GM12801 (cell line): Measurements from ENCODE around the gene PCLO.

ENCODE experiments used
- CTCF ChIP-seq: IDR thresholded peaks from one replicate; pipeline ENCODE4 v1.5.1; 2011; ENCODE audit warnings: control low read depth; ENCODE audit not compliant: insufficient read length; ENCODE audit errors: extremely low read depth

Gene PCLO

GRCh38 chr7:82762880-82763279 is 399.8 kb downstream of the PCLO start:
- no peak for TF ChIP-seq CTCF

GRCh38 chr7:82760831-82761230 is 401.9 kb downstream of the PCLO start:
- no peak for TF ChIP-seq CTCF

- TF ChIP-seq CTCF: no peak
Observed at GRCh38 chr7:82760074-82760473, 402.6 kb downstream of the PCLO start.

- no peak for TF ChIP-seq CTCF
Observed at GRCh38 chr7:82755705-82756551, 406.8 kb downstream of the PCLO start.

GRCh38 chr7:82750007-82750406 is 412.7 kb downstream of the PCLO start:
- TF ChIP-seq CTCF: no peak

- no peak for TF ChIP-seq CTCF
Observed at GRCh38 chr7:82745820-82746219, 416.9 kb downstream of the PCLO start.

GRCh38 chr7:82745117-82745516 is 417.6 kb downstream of the PCLO start:
- no peak for TF ChIP-seq CTCF
